Renal cortex interstitium (tissue), 11 donors: Measurements from ENCODE around the gene POC1B. TPM values are rescaled to one million over a fixed set of nuclear protein-coding genes. Genes with fewer than 3 reads are reported as not detected.
A peak's percentile ranks its signal among the peaks of the same experiment; 100 is the strongest.

Source experiments
- DNase-seq, 11 donors: peaks; one replicate each; pipeline ENCODE4 v3.0.0-alpha.2; 2013; ENCODE audit warnings: low read depth in 9 of 11, low spot score in 4 of 11; ENCODE audit errors: extremely low read depth in 1 of 11
- polyA plus RNA-seq, 3 donors: library from polyadenylated mRNA; unstranded; fragments of 120-200 nt; gene quantifications; one replicate each; pipeline ENCODE4 v1.2.1, GENCODE V29; 2013; ENCODE audit not compliant: insufficient read length in 3 of 3

Gene POC1B
- polyA plus RNA-seq, 3 donors, result 16.9 to 24.3 (median 23.3) TPM

GRCh38 chr12:89411234-89411633, 114.6 kb downstream of the POC1B start:
- no peak for DNase-seq

- no peak for DNase-seq
Observed at GRCh38 chr12:89405626-89406345, 120.1 kb downstream of the POC1B start.

GRCh38 chr12:89401433-89402058, 124.3 kb downstream of the POC1B start:
- DNase-seq, result no peak

- no peak for DNase-seq
Observed at GRCh38 chr12:89400415-89400814, 125.4 kb downstream of the POC1B start.

- no peak for DNase-seq
Observed at GRCh38 chr12:89395712-89396111, 130.1 kb downstream of the POC1B start.

- no peak for DNase-seq
Observed at GRCh38 chr12:89393551-89394121, 132.2 kb downstream of the POC1B start.

- DNase-seq, result no peak
Observed at GRCh38 chr12:89392391-89392790, 133.5 kb downstream of the POC1B start.

- DNase-seq, result peak in 2 of 11 donors; percentile 37 to 52
Observed at GRCh38 chr12:89391726-89392336, 134.0 kb downstream of the POC1B start.

- DNase-seq, result no peak
Observed at GRCh38 chr12:89390802-89391673, 134.8 kb downstream of the POC1B start.

GRCh38 chr12:89389755-89390661, 135.8 kb downstream of the POC1B start:
- no peak for DNase-seq

GRCh38 chr12:89386138-89386537, 139.7 kb downstream of the POC1B start:
- no peak for DNase-seq

GRCh38 chr12:89384807-89385206, 141.0 kb downstream of the POC1B start:
- no peak for DNase-seq

GRCh38 chr12:89384050-89384758, 141.6 kb downstream of the POC1B start:
- DNase-seq, result no peak

GRCh38 chr12:89383235-89384049, 142.4 kb downstream of the POC1B start:
- DNase-seq, result no peak

- DNase-seq, result no peak
Observed at GRCh38 chr12:89382328-89382727, 143.5 kb downstream of the POC1B start.

- DNase-seq, result no peak
Observed at GRCh38 chr12:89379839-89380467, 145.9 kb downstream of the POC1B start.
